COLO668 (cell line): Measurements from ENCODE around the gene NAA50.

Source experiments
- DNase-seq: peaks from one replicate; lab custom pipeline; 2025; ENCODE audit not compliant: unreplicated experiment; lab: John Stamatoyannopoulos, UW

Gene NAA50

DNA sequence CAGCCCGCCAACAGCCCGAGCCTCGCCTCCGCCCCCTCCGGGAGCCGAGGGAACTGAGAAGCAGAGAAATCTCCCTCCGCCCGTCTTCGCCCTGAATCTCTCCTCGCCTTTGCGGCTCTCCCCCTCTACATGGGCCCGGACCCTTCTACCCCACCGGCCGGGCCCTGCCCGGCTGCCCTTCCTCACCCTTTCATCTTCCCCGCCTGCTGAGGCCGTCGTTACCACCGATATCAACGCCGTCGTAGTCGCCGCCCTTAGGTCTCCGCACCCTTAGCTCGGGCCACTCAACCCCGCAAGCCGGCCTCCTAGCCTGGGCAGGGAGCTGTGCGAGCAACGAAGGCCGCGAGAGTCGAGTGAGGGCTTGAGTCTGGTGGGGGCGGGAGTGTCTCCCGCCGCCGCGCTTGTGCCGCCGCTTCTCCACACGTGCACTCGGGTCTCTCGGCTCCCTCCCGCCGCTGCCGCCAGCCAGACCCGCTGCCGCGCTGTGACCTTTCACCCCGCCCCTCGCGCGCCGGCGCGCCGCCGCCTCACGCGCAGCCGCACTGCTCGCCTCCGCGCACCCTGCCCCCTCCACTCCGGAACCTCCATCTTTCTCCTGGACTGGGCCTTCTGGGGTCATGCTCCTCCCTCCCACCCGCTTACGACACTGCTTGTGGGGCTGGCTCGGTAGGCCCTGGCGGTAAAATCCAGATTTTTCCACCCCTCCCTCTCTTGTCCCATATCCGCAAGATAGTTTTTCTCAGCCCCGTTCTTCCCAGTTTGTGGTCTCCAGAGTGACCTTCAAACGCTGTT, at the start of gene NAA50:
TSS of gene NAA50 (minus strand) at position 494 of the 792 bp plus-strand sequence. CDS start at position 194, 300 bp downstream.
- peak; percentile 88 for DNase-seq

- no peak for DNase-seq
Measured at GRCh38 chr3:113795693-113796092, 49.6 kb upstream of the NAA50 start.

GRCh38 chr3:113794526-113794925, 48.5 kb upstream of the NAA50 start:
- DNase-seq = no peak

DNA sequence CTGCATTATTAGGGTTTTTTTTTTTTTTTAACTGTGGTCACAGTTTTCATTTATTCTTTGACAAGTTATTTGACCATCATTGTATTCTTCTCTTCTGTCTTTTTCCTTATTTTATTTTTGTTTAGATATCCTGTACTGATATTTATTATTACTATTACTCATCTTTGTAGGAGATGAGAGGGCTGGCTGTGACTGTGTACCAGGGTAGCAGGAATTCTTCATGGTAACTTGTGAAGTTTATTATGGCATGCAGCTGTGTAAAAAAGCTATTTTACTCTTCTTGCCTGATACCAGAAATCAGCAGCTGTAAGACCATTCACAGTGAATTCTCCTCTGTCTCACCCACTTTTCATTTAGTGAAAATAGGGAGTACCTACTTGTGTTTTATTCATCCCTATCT, 45.3 kb upstream of the NAA50 start:
- no peak for DNase-seq

DNA sequence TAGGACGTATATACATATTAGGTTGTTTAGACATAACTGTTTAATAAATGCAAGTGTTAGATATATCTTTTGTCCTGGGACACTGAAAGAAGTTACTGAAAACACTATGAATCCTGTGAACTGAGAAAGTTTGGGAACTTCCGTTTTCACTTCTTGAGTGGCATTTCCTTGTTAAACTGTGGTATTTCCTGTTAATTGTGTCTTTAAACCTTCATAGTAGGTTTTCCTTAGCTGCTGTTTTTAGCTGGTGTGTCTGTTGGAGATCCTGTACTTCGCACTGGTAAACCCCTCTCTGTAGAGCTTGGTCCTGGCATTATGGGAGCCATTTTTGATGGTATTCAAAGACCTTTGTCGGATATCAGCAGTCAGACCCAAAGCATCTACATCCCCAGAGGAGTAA, 37.9 kb upstream of the NAA50 start:
- no peak for DNase-seq

- no peak for DNase-seq
Measured at GRCh38 chr3:113783463-113783862, 37.4 kb upstream of the NAA50 start.

- DNase-seq = no peak
Measured at GRCh38 chr3:113776564-113776963, 30.5 kb upstream of the NAA50 start.

DNA sequence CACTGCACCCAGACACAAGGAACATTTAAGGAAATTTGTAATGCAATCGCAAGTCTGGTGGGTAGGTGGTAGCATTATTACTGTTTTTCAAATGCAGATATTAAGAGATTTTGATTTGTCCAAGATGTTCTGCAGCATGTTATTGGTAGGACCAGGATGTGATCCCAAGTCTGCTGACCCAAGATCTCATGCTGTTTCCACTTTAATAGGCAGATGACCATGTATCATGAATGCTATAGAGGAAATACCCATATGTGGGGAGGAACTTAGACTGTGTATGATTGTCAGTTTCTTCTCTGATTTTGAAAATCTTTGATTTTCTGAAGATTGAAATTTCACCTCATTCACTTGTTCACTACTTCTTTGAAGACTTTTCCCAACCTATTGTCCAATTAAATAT, 29.5 kb upstream of the NAA50 start:
- no peak for DNase-seq

DNA sequence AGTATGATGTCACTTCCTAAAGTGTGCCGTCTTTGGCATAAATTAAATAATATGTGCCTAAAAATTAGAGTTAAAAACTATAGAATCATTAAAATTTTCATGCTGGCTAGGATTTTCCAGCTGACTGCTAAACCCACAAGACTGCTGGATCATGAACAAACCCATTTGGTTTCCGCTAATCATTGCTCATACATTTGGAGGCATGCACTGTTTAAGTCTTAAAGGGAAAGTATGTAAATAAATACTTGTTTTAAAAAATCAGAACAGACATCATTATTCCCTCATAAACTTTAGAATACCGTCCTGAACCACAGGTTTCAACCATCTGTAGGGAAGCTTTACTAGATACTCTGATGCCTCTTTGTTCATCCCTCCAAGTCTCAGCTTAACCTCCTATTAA, 27.3 kb upstream of the NAA50 start:
- DNase-seq = no peak

DNA sequence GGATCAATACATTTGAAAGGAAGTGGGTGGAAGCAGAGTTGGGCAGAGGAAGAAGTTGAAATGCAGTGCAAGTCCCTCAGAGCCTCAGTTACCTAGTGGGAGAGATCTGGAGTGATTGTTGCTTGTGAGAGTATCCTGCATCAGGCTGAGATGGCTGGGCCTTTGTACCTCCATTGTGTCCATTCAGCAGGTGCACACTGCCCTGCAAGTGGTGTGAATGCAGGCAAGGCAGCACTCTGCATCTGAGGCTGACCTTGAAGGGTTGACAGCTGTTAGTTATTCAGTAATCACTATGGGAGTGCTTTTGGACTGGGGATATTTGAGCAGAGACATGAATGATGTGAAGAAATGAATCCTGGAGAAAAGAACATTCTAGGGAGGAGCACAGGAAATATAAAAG, 25.9 kb upstream of the NAA50 start:
- no peak for DNase-seq

DNA sequence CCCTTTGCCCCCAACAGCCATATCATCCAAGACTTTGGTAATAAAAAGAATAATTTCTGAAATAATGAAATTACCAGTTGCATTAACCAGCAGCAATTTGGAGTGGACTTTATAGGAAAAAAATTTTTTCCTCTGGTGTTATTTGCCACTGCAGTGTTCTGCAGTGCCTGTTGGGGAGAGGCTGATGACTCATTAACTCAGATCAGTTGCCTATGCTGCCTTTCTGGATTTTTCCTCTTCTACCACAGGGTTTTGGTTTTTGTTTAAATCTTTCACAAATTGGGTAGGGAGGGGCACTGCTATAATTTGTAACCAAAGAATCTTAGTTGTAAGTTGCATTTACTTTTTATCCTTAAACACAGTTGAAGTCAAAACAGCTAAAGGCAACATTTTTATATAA, 23.5 kb upstream of the NAA50 start:
- DNase-seq = no peak

- no peak for DNase-seq
Measured at GRCh38 chr3:113764698-113765097, 18.6 kb upstream of the NAA50 start.

DNA sequence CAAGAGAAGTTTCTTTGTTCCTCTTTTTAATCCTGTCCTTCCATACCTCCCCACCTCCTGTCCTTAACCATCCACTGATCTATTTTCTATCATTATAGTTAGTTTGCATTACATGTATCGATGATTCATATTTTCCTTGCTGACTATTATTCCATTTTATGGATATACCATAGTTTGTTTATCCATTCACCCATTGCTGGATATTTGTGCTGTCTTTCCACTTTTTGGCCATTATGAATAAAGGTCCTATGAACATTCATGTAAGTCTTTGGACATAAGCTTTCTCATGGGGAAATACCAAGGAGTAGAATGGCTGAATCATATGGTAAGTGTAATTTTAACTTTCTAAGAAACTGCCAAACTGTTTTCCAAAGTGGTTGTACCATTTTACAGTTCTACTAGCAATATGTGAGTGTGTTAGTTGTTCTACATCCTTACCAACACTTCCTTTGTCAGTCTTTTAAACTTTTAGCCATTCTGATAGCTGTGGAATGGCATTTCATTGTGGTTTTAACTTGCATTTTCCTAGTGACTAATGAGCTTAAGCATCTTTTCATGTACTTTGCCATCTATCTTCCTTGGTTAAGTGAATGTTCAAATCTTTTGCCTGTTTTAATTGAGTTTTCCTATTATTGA, 12.5 kb upstream of the NAA50 start:
- DNase-seq = no peak

DNA sequence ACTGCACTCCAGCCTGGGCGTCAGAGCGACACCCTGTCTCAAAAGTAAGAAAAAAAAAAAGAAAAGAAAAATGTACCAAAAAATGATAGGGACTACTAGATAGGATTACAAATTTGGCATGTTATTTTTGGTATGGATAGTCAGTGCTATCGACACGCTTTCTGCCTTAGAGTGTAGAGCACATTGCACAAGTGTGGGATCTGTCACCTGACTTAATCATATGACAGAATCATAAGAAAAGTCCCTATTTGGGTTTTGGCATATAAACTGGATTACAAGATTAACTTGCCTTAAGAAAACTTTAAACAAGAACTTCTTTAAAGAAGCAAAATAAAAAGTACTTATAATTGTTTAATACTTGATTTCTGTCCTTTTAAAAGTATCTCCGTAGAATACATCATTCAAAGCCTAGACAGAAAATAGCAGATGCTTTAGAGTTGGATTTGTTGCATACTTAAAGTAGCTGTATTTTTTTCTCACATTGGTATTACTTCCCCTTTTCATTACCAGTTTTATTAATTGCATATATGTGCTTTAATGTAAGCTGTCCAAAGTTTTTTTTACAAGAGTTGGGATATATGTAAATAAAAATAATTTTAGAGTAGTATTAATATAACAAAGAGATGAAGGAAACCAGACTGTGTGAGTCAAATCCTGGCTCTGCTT, 8.6 kb upstream of the NAA50 start:
- no peak for DNase-seq

- no peak for DNase-seq
Measured at GRCh38 chr3:113753376-113753985, 7.4 kb upstream of the NAA50 start.

DNA sequence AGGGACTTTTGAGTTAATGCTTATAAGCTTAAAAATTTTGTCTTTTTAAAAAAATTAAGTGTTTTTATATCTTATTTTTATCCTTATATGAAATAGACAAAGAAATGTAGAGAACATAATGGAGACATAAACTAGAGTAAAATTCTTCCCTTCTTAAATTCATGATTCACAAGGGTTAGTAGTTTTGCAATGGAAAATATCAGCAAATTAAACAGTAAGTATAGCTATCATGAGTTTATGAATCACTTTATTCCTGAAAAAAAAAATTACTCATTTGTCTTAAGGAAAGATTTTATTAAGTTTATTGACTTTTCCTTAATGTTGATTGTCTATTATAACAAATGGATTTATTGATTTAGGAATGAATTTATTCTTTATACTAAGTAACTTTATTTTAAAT, 5.1 kb upstream of the NAA50 start:
- no peak for DNase-seq

- peak; percentile 37 for DNase-seq
Measured at GRCh38 chr3:113747283-113748046, 1.4 kb upstream of the NAA50 start.

- peak; percentile 81 for DNase-seq
Measured at GRCh38 chr3:113746548-113747282, 666 bp upstream of the NAA50 start, which contains the start of gene ATP6V1A. TSS of gene ATP6V1A (plus strand) at chr3:113747035. CDS start at chr3:113778754, 31,719 bp downstream.

DNA sequence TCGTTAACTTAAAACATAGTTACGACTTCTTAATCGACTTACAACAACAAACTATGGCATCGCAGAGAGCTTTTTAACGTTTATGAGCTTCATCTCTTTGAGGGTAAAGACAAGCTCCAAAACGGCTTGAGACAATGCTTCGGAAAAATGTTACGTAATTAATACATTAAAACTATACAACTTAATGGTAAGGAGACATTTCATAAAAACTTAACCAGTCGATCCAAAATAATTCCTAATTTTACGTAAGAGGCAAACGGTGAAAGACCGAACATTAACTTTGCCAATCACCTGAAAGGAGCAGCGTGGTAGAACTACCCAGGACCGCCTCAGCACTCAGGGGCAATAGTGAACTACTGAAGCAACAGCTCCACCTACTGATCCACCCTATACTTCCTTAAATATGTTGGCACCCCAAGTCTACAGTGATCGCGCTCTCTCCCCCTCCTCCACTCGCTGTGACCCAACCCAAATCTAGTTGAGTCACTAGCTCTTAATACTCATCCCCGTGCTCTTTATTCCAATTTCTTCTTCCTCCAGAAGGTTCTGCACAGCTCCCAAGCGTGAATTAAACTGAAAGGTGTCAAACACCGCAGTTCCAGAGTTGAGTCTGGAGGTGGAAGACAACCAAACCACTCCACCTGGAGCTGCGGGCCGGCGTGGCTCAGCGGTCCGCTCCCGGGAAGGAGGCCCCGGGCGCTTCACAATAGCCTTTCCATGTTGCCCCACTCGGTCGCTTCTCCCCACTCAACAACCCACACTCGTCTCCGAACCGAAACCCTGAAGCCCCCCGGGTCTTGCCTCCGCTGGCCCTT, 901 bp downstream of the NAA50 start:
- DNase-seq = peak; percentile 57
